Stimulated activated CD8-positive, alpha-beta memory T cell treated with anti-CD3 and anti-CD28 coated beads, Interleukin-7, amount 100 ng/mL, for 4 hours (primary cell): ENCODE results near the gene MRPL22.
"Not testable (repeated sequence)": the region's sequence is repeated elsewhere in the genome, so short reads cannot be mapped to it uniquely, and the experiment has no call there.

Experiments
- DNase-seq, 2 donors: peaks; one replicate each; pipeline ENCODE4 v3.0.0-alpha.2; 2020; ENCODE audit warnings: low read depth in 2 of 2

The MRPL22 gene

GRCh38 chr5:154940375-154940771 is 500 bp upstream of the MRPL22 start:
- no peak for DNase-seq

- no peak for DNase-seq
Measured at GRCh38 chr5:154943527-154943926, 2.7 kb downstream of the MRPL22 start.

GRCh38 chr5:154944716-154945115 is 3.8 kb downstream of the MRPL22 start:
- no peak for DNase-seq

- DNase-seq, result no peak
Measured at GRCh38 chr5:154945695-154946301, 4.9 kb downstream of the MRPL22 start.

- DNase-seq, result no peak
Measured at GRCh38 chr5:154947778-154948177, 6.9 kb downstream of the MRPL22 start.

GRCh38 chr5:154948313-154948712 is 7.4 kb downstream of the MRPL22 start:
- no peak for DNase-seq

- no peak for DNase-seq
Measured at GRCh38 chr5:154949781-154950180, 8.9 kb downstream of the MRPL22 start.

GRCh38 chr5:154956712-154957111 is 15.8 kb downstream of the MRPL22 start:
- DNase-seq, result no peak

GRCh38 chr5:154962494-154962893 is 21.6 kb downstream of the MRPL22 start:
- no peak for DNase-seq

- no peak for DNase-seq
Measured at GRCh38 chr5:154966081-154966841, 25.4 kb downstream of the MRPL22 start.

GRCh38 chr5:154966874-154967273 is 26.0 kb downstream of the MRPL22 start:
- no peak for DNase-seq

- no peak for DNase-seq
Measured at GRCh38 chr5:154967421-154968024, 26.6 kb downstream of the MRPL22 start.

- no peak for DNase-seq
Measured at GRCh38 chr5:154968953-154969352, 28.1 kb downstream of the MRPL22 start.

GRCh38 chr5:154970759-154971158 is 29.9 kb downstream of the MRPL22 start:
- DNase-seq, result no peak

GRCh38 chr5:154971501-154971900 is 30.6 kb downstream of the MRPL22 start:
- no peak for DNase-seq

GRCh38 chr5:154972476-154973080 is 31.7 kb downstream of the MRPL22 start:
- no peak for DNase-seq

GRCh38 chr5:154976082-154976481 is 35.2 kb downstream of the MRPL22 start:
- not testable (repeated sequence) for DNase-seq

GRCh38 chr5:154977409-154977808 is 36.5 kb downstream of the MRPL22 start:
- DNase-seq, result no peak

- not testable (repeated sequence) for DNase-seq
Measured at GRCh38 chr5:154978294-154978693, 37.4 kb downstream of the MRPL22 start.

GRCh38 chr5:154984946-154985516 is 44.2 kb downstream of the MRPL22 start:
- DNase-seq, result no peak

GRCh38 chr5:154986151-154986550 is 45.3 kb downstream of the MRPL22 start:
- DNase-seq, result no peak

GRCh38 chr5:154989626-154990025 is 48.8 kb downstream of the MRPL22 start:
- DNase-seq, result no peak
